Cortex of kidney (tissue), 1 donor: ENCODE data around the gene MPIG6B.

Source experiments
- DNase-seq: peaks from one replicate; lab custom pipeline; 2025; lab: John Stamatoyannopoulos, UW

The MPIG6B gene

GRCh38 chr6:31723245-31723979 is at the start of gene MPIG6B:
Gene MPIG6B (plus strand): TSS chr6:31723373. CDS start chr6:31723384, 11 bp downstream.
- no peak for DNase-seq

- DNase-seq: no peak
These were observed 46.8 kb upstream of the MPIG6B start for GRCh38 chr6:31676322-31676903.

GRCh38 chr6:31676904-31677303 is 46.3 kb upstream of the MPIG6B start:
- no peak for DNase-seq

- no peak for DNase-seq
These were observed 45.2 kb upstream of the MPIG6B start for GRCh38 chr6:31677955-31678354.

GRCh38 chr6:31680226-31681134 is 42.7 kb upstream of the MPIG6B start, which contains the start of gene LY6G5C:
Gene LY6G5C (minus strand): TSS chr6:31681067. CDS start chr6:31680373, 694 bp downstream.
- no peak for DNase-seq

GRCh38 chr6:31681135-31681671 is 42.0 kb upstream of the MPIG6B start:
- no peak for DNase-seq

GRCh38 chr6:31683591-31683990 is 39.6 kb upstream of the MPIG6B start:
- DNase-seq: no peak

GRCh38 chr6:31686483-31686882 is 36.7 kb upstream of the MPIG6B start:
- no peak for DNase-seq

GRCh38 chr6:31687321-31687720 is 35.9 kb upstream of the MPIG6B start:
- no peak for DNase-seq

- DNase-seq: no peak
These were observed 35.1 kb upstream of the MPIG6B start for GRCh38 chr6:31687860-31688693.

GRCh38 chr6:31689249-31690110 is 33.7 kb upstream of the MPIG6B start:
- no peak for DNase-seq

GRCh38 chr6:31690231-31691077 is 32.7 kb upstream of the MPIG6B start:
- no peak for DNase-seq

- no peak for DNase-seq
These were observed 32.1 kb upstream of the MPIG6B start for GRCh38 chr6:31691078-31691463.

GRCh38 chr6:31691564-31692108 is 31.5 kb upstream of the MPIG6B start:
- no peak for DNase-seq

- no peak for DNase-seq
These were observed 30.8 kb upstream of the MPIG6B start for GRCh38 chr6:31692353-31692752.

- no peak for DNase-seq
These were observed 30.3 kb upstream of the MPIG6B start for GRCh38 chr6:31692886-31693285.

GRCh38 chr6:31693535-31693934 is 29.6 kb upstream of the MPIG6B start:
- DNase-seq: no peak

GRCh38 chr6:31697555-31697954 is 25.6 kb upstream of the MPIG6B start:
- no peak for DNase-seq

- DNase-seq: no peak
These were observed 22.3 kb upstream of the MPIG6B start for GRCh38 chr6:31700740-31701401.
